ENCODE data around the gene CLDN6.
A peak's percentile ranks its signal among the peaks of the same experiment; 100 is the strongest.

Gene CLDN6

GRCh38 chr16:3029491-3030221 is 11.7 kb upstream of the CLDN6 start:
- DNase-seq (ENCODE audit: extremely low spot score, insufficient read length, low read depth) (no peak), FAIRE-seq (no peak)

- FAIRE-seq (no peak), DNase-seq (ENCODE audit: extremely low spot score, insufficient read length, low read depth) (no peak)
Observed at GRCh38 chr16:3028716-3029319, 10.8 kb upstream of the CLDN6 start.

GRCh38 chr16:3027983-3028715 is 10.2 kb upstream of the CLDN6 start:
- FAIRE-seq (peak; percentile 87), DNase-seq (ENCODE audit: extremely low spot score, insufficient read length, low read depth) (peak; percentile 81)

GRCh38 chr16:3027489-3027795 is 9.5 kb upstream of the CLDN6 start:
- FAIRE-seq: no peak
- no peak for DNase-seq (ENCODE audit: extremely low spot score, insufficient read length, low read depth)

- DNase-seq (ENCODE audit: extremely low spot score, insufficient read length, low read depth): no peak
- no peak for FAIRE-seq
Observed at GRCh38 chr16:3026609-3027488, 8.9 kb upstream of the CLDN6 start.

GRCh38 chr16:3026003-3026378 is 8.0 kb upstream of the CLDN6 start:
- FAIRE-seq: no peak
- no peak for DNase-seq (ENCODE audit: extremely low spot score, insufficient read length, low read depth)

GRCh38 chr16:3025032-3026002 is 7.3 kb upstream of the CLDN6 start:
- no peak for FAIRE-seq
- no peak for DNase-seq (ENCODE audit: extremely low spot score, insufficient read length, low read depth)

GRCh38 chr16:3023669-3024478 is 5.9 kb upstream of the CLDN6 start, which contains the start of the genes HCFC1R1 and THOC6:
TSS of gene HCFC1R1 (minus strand) at chr16:3023942. CDS start at chr16:3023941, 1 bp downstream.
TSS of gene THOC6 (plus strand) at chr16:3024035. CDS start at chr16:3024327, 292 bp downstream.
- peak; percentile 99 for FAIRE-seq
- peak; percentile 83 for DNase-seq (ENCODE audit: extremely low spot score, insufficient read length, low read depth)

- no peak for FAIRE-seq
- no peak for DNase-seq (ENCODE audit: extremely low spot score, insufficient read length, low read depth)
Observed at GRCh38 chr16:3023415-3023668, 5.4 kb upstream of the CLDN6 start.

- DNase-seq (ENCODE audit: extremely low spot score, insufficient read length, low read depth) (no peak), FAIRE-seq (no peak)
Observed at GRCh38 chr16:3022684-3023414, 4.9 kb upstream of the CLDN6 start.

GRCh38 chr16:3022208-3022683 is 4.3 kb upstream of the CLDN6 start:
- FAIRE-seq (peak; percentile 77), DNase-seq (ENCODE audit: extremely low spot score, insufficient read length, low read depth) (no peak)

- DNase-seq (ENCODE audit: extremely low spot score, insufficient read length, low read depth) (no peak), FAIRE-seq (peak; percentile 79)
Observed at GRCh38 chr16:3021449-3022207, 3.6 kb upstream of the CLDN6 start.

- no peak for FAIRE-seq
- no peak for DNase-seq (ENCODE audit: extremely low spot score, insufficient read length, low read depth)
Observed at GRCh38 chr16:3020604-3021448, 2.8 kb upstream of the CLDN6 start.

GRCh38 chr16:3020247-3020603 is 2.2 kb upstream of the CLDN6 start, which contains the start of gene TNFRSF12A:
TSS of gene TNFRSF12A (plus strand) at chr16:3020368. CDS start at chr16:3020398, 30 bp downstream.
- DNase-seq (ENCODE audit: extremely low spot score, insufficient read length, low read depth) (peak; percentile 80), FAIRE-seq (peak; percentile 75)

GRCh38 chr16:3019594-3020246 is 1.7 kb upstream of the CLDN6 start:
- no peak for DNase-seq (ENCODE audit: extremely low spot score, insufficient read length, low read depth)
- no peak for FAIRE-seq

- FAIRE-seq (no peak), DNase-seq (ENCODE audit: extremely low spot score, insufficient read length, low read depth) (no peak)
Observed at GRCh38 chr16:3017344-3017743, 639 bp downstream of the CLDN6 start.

All from GM18507 (cell line).